Superior temporal gyrus (tissue), 1 donor: ENCODE data around the gene ABHD17C.
"Not testable (repeated sequence)": the region's sequence is repeated elsewhere in the genome, so short reads cannot be mapped to it uniquely, and the experiment has no call there.

Experiments
- DNase-seq: peaks from one replicate; pipeline ENCODE4 v3.0.0-alpha.2; 2016; ENCODE audit errors: extremely low spot score

The ABHD17C gene

GRCh38 chr15:80695099-80695910 lies at the start of gene ABHD17C:
ABHD17C (plus strand) TSS chr15:80695310; CDS start chr15:80695430, 120 bp downstream.
- DNase-seq: no peak

GRCh38 chr15:80645494-80646065 lies 49.5 kb upstream of the ABHD17C start:
- DNase-seq: no peak

- DNase-seq: not testable (repeated sequence)
These were observed 47.7 kb upstream of the ABHD17C start for GRCh38 chr15:80647424-80647823.

- no peak for DNase-seq
These were observed 40.8 kb upstream of the ABHD17C start for GRCh38 chr15:80654299-80654698.

- no peak for DNase-seq
These were observed 35.7 kb upstream of the ABHD17C start for GRCh38 chr15:80659375-80659774.

- peak; percentile 29 for DNase-seq
These were observed 35.0 kb upstream of the ABHD17C start for GRCh38 chr15:80660119-80660518.

- DNase-seq: no peak
These were observed 33.0 kb upstream of the ABHD17C start for GRCh38 chr15:80662129-80662528.

GRCh38 chr15:80662757-80663553 lies 32.2 kb upstream of the ABHD17C start:
- no peak for DNase-seq

- DNase-seq: no peak
These were observed 30.0 kb upstream of the ABHD17C start for GRCh38 chr15:80665151-80665550.

GRCh38 chr15:80667936-80668335 lies 27.2 kb upstream of the ABHD17C start:
- DNase-seq: no peak

GRCh38 chr15:80668546-80669236 lies 26.4 kb upstream of the ABHD17C start:
- no peak for DNase-seq

GRCh38 chr15:80669663-80670273 lies 25.3 kb upstream of the ABHD17C start:
- DNase-seq: no peak

- DNase-seq: no peak
These were observed 21.4 kb upstream of the ABHD17C start for GRCh38 chr15:80673561-80674244.

- DNase-seq: no peak
These were observed 20.9 kb upstream of the ABHD17C start for GRCh38 chr15:80674245-80674614.

- DNase-seq: no peak
These were observed 18.1 kb upstream of the ABHD17C start for GRCh38 chr15:80677041-80677440.

GRCh38 chr15:80679167-80679803 lies 15.8 kb upstream of the ABHD17C start:
- no peak for DNase-seq

- DNase-seq: no peak
These were observed 15.3 kb upstream of the ABHD17C start for GRCh38 chr15:80679804-80680175.

- DNase-seq: no peak
These were observed 12.9 kb upstream of the ABHD17C start for GRCh38 chr15:80682201-80682600.

- no peak for DNase-seq
These were observed 10.4 kb upstream of the ABHD17C start for GRCh38 chr15:80684697-80685096.

GRCh38 chr15:80685628-80686027 lies 9.5 kb upstream of the ABHD17C start:
- no peak for DNase-seq

- DNase-seq: no peak
These were observed 5.8 kb upstream of the ABHD17C start for GRCh38 chr15:80689294-80689693.
